DOHH2 (cell line): Measurements from ENCODE around the gene ABCF3.

Experiments
- H3F3A ChIP-seq: fragments of 200-600 bp; sonication (generic), shearing (Covaris generic); 2 replicates; pipeline ENCODE4 v1.6.0; 2016; ENCODE audit warnings: antibody characterized with exemption, mild to moderate bottlenecking; ENCODE audit not compliant: control insufficient read depth, insufficient read depth
- H3K27ac ChIP-seq: fragments of 200-600 bp; sonication (generic); 2 replicates; pipeline ENCODE4 v1.5.1; 2014; ENCODE audit warnings: low read depth, mild to moderate bottlenecking, low read length, moderate library complexity
- H3K27me3 ChIP-seq: fragments of 200-600 bp; sonication (generic); 2 replicates; pipeline ENCODE4 v1.6.1; 2014; ENCODE audit warnings: mild to moderate bottlenecking, low read length, mixed read lengths; ENCODE audit not compliant: control insufficient read depth
- H3K36me3 ChIP-seq: fragments of 200-600 bp; sonication (generic); 2 replicates; pipeline ENCODE4 v1.6.1; 2014; ENCODE audit warnings: mild to moderate bottlenecking, low read length, moderate library complexity, mixed read lengths; ENCODE audit not compliant: control insufficient read depth
- H3K4me1 ChIP-seq: fragments of 200-600 bp; sonication (generic); 2 replicates; pipeline ENCODE4 v1.6.1; 2014; ENCODE audit warnings: mild to moderate bottlenecking, low read length, mixed read lengths; ENCODE audit not compliant: control insufficient read depth
- H3K4me2 ChIP-seq: fragments of 200-600 bp; sonication (generic); 2 replicates; pipeline ENCODE4 v1.6.0; 2014; ENCODE audit warnings: mild to moderate bottlenecking, low read length, moderate library complexity
- H3K4me3 ChIP-seq: fragments of 200-600 bp; sonication (generic); 2 replicates; pipeline ENCODE4 v1.5.1; 2014; ENCODE audit warnings: mild to moderate bottlenecking, low read length, mixed read lengths
- H3K79me2 ChIP-seq: fragments of 200-600 bp; sonication (generic); 2 replicates; pipeline ENCODE4 v1.6.1; 2014; ENCODE audit warnings: mild to moderate bottlenecking, low read length, mixed read lengths; ENCODE audit not compliant: control insufficient read depth
- H3K9me2 ChIP-seq: fragments of 200-600 bp; sonication (generic); replicated peaks from 2 replicates; pipeline ENCODE4 v1.6.1; 2014; ENCODE audit warnings: mild to moderate bottlenecking, low read length, mixed read lengths; ENCODE audit not compliant: control insufficient read depth
- H3K9me3 ChIP-seq: fragments of 200-600 bp; sonication (generic); 2 replicates; pipeline ENCODE4 v1.6.1; 2014; ENCODE audit warnings: antibody characterized with exemption, low read length, mixed read lengths; ENCODE audit not compliant: control insufficient read depth, insufficient read depth
- H4K20me1 ChIP-seq: fragments of 200-600 bp; sonication (generic); 2 replicates; pipeline ENCODE4 v1.6.0; 2014; ENCODE audit warnings: low read depth, mild to moderate bottlenecking, antibody characterized with exemption, low read length, moderate library complexity; ENCODE audit not compliant: control insufficient read depth, insufficient read depth
- CTCF ChIP-seq: fragments of 200-600 bp; sonication (generic); IDR thresholded peaks from one replicate; pipeline ENCODE4 v1.5.1; 2014; ENCODE audit warnings: antibody characterized with exemption, mild to moderate bottlenecking, low read depth, low read length; ENCODE audit not compliant: poor library complexity, severe bottlenecking
- EZH2phosphoT487 ChIP-seq: fragments of 200-600 bp; sonication (generic); IDR thresholded peaks from 2 replicates; pipeline ENCODE4 v1.6.1; 2017; ENCODE audit warnings: borderline replicate concordance, mild to moderate bottlenecking, antibody characterized with exemption, low read length, moderate library complexity, mixed read lengths

ABCF3 gene

GRCh38 chr3:184209146-184209923 lies 23.3 kb downstream of the ABCF3 start:
- no peaks in the 10 kb centered on the region for H3K36me3 ChIP-seq
- no peak overlapping the region for H3K4me2 ChIP-seq
- H4K20me1 ChIP-seq = no peaks in the 10 kb centered on the region
- H3K4me3 ChIP-seq = no peak overlapping the region
- H3K27me3 ChIP-seq = peaks cover 22% of the 10 kb centered on the region
- H3F3A ChIP-seq = no peaks in the 10 kb centered on the region
- H3K9me3 ChIP-seq = no peaks in the 10 kb centered on the region
- H3K79me2 ChIP-seq = no peaks in the 10 kb centered on the region
- no peak overlapping the region for H3K27ac ChIP-seq
- no peaks in the 10 kb centered on the region for H3K4me1 ChIP-seq
- H3K9me2 ChIP-seq = no peaks in the 10 kb centered on the region
- TF ChIP-seq EZH2phosphoT487 (no peak), CTCF (no peak)

GRCh38 chr3:184211297-184211696 lies 25.3 kb downstream of the ABCF3 start:
- no peak for TF ChIP-seq CTCF
- TF ChIP-seq EZH2phosphoT487 = no peak
- Histone ChIP-seq H3K79me2 (no peaks in the 10 kb centered on the region), H3K27ac (no peak overlapping the region), H3K4me3 (no peak overlapping the region), H3K4me2 (no peak overlapping the region), H3F3A (no peaks in the 10 kb centered on the region), H3K27me3 (peaks cover 26% of the 10 kb centered on the region), H4K20me1 (no peaks in the 10 kb centered on the region), H3K9me3 (no peaks in the 10 kb centered on the region), H3K4me1 (no peaks in the 10 kb centered on the region), H3K36me3 (no peaks in the 10 kb centered on the region), H3K9me2 (no peaks in the 10 kb centered on the region)

- Histone ChIP-seq H4K20me1 (no peaks in the 10 kb centered on the region), H3K79me2 (no peaks in the 10 kb centered on the region), H3K4me1 (no peaks in the 10 kb centered on the region), H3K27ac (no peak overlapping the region), H3F3A (no peaks in the 10 kb centered on the region), H3K4me3 (no peak overlapping the region), H3K36me3 (no peaks in the 10 kb centered on the region), H3K27me3 (peaks cover 22% of the 10 kb centered on the region), H3K9me2 (no peaks in the 10 kb centered on the region), H3K9me3 (no peaks in the 10 kb centered on the region), H3K4me2 (no peak overlapping the region)
- TF ChIP-seq CTCF (no peak), EZH2phosphoT487 (no peak)
These were observed 25.7 kb downstream of the ABCF3 start for GRCh38 chr3:184211718-184212117.
